K562 (cell line): ENCODE results near the gene KCNG1.
A peak's percentile ranks its signal among the peaks of the same experiment; 100 is the strongest.

Experiments used
- CBX5 ChIP-seq: IDR thresholded peaks from 2 replicates; pipeline ENCODE4 v1.6.1; 2014; ENCODE audit warnings: low read depth, borderline replicate concordance
- ELF1 ChIP-seq: fragments of 200-800 bp; sonication (Bioruptor generic); IDR thresholded peaks from 2 replicates; pipeline ENCODE4 v1.6.1; 2016; ENCODE audit warnings: missing genetic modification characterization, missing compliant biosample characterization
- MYC ChIP-seq, 2 experiments: fragments of 250-450 bp in 1 of 2; sonication (Bioruptor Pico) in 1 of 2; IDR thresholded peaks; 2 replicates each; pipeline versions ENCODE4 v1.5.1 to v1.6.1; 2012 to 2021; ENCODE audit warnings: low read depth in 2 of 2, borderline replicate concordance in 1 of 2, improper control_type of control experiment in 1 of 2, low read length in 1 of 2, mild to moderate bottlenecking in 1 of 2, moderate library complexity in 1 of 2
- SMARCA4 ChIP-seq: fragments of 450-650 bp; IDR thresholded peaks from 2 replicates; pipeline ENCODE4 v1.6.1; 2016
- ZFP36 ChIP-seq: fragments of 150-350 bp; IDR thresholded peaks from 2 replicates; pipeline ENCODE4 v1.6.1; 2018; ENCODE audit warnings: low read length, low read depth; ENCODE audit not compliant: partially characterized antibody
- ZNF274 ChIP-seq: IDR thresholded peaks from 2 replicates; pipeline ENCODE4 v1.6.1; 2011; ENCODE audit warnings: low read depth, mild to moderate bottlenecking, low read length, moderate library complexity, borderline replicate concordance
- TF ChIP-seq, protein P1 (sequence below): fragments of 450-650 bp; formaldehyde crosslinking; IDR thresholded peaks from 2 replicates; pipeline ENCODE4 v1.4.0; 2022; ENCODE audit warnings: missing genetic modification characterization
- TF ChIP-seq, protein P2 (sequence below): fragments of 250-450 bp; sonication (Bioruptor Pico); IDR thresholded peaks from 2 replicates; pipeline ENCODE4 v1.5.0; 2021; ENCODE audit warnings: mild to moderate bottlenecking, borderline replicate concordance
- TF ChIP-seq, protein P3 (sequence below): fragments of 250-450 bp; sonication (Bioruptor Pico); IDR thresholded peaks from 2 replicates; pipeline ENCODE4 v1.4.0; 2020; ENCODE audit warnings: mild to moderate bottlenecking
- TF ChIP-seq, protein P4 (sequence below): fragments of 250-450 bp; sonication (Bioruptor Pico); IDR thresholded peaks from 2 replicates; pipeline ENCODE4 v1.5.0; 2021

DNA sequence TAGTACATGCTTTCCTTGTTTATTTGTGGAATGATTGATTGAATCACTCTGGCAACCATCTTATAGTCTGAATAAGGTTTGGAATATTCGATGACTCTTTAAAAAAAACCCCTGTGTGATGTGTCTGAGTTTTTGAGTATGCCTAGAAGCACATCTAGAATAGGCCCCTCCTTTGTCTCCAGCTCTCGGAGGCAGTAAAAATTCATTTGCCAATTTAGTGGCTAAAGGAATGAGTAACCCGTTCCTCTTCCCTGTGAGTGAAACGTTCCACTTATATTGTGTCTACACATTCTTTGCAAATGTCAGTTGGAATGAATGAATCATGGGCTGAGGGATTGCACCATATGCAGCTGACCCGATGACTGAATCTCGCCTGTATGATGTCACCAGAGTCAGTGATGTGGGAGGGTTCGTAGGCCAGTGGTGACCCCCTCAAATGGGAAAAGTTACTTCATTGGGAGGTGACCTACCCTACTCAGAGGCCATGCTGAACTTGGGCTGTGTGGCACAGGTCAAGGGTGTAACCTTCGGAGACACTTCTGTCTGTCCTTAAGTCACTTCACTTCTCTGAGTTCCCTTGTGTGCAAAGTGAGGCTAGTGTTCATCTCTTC lies 42.7 kb downstream of the KCNG1 start:
- TF ChIP-seq, protein P1, sequence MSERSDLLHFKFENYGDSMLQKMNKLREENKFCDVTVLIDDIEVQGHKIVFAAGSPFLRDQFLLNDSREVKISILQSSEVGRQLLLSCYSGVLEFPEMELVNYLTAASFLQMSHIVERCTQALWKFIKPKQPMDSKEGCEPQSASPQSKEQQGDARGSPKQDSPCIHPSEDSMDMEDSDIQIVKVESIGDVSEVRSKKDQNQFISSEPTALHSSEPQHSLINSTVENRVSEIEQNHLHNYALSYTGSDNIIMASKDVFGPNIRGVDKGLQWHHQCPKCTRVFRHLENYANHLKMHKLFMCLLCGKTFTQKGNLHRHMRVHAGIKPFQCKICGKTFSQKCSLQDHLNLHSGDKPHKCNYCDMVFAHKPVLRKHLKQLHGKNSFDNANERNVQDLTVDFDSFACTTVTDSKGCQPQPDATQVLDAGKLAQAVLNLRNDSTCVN = no peak
- TF ChIP-seq, protein P2, sequence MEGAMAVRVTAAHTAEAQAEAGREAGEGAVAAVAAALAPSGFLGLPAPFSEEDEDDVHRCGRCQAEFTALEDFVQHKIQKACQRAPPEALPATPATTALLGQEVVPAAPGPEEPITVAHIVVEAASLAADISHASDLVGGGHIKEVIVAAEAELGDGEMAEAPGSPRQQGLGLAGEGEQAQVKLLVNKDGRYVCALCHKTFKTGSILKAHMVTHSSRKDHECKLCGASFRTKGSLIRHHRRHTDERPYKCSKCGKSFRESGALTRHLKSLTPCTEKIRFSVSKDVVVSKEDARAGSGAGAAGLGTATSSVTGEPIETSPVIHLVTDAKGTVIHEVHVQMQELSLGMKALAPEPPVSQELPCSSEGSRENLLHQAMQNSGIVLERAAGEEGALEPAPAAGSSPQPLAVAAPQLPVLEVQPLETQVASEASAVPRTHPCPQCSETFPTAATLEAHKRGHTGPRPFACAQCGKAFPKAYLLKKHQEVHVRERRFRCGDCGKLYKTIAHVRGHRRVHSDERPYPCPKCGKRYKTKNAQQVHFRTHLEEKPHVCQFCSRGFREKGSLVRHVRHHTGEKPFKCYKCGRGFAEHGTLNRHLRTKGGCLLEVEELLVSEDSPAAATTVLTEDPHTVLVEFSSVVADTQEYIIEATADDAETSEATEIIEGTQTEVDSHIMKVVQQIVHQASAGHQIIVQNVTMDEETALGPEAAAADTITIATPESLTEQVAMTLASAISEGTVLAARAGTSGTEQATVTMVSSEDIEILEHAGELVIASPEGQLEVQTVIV (CRISPR knock-in tag) = no peak
- TF ChIP-seq ELF1 (tag) (no peak), MYC (IDR thresholded peaks at IDR 0.05; ENCODE audit: low read depth, low read length) (no peak), MYC (CRISPR knock-in tag; IDR thresholded peaks at IDR 0.05; ENCODE audit: borderline replicate concordance, low read depth) (no peak), CBX5 (no peak), ZFP36 (no peak), SMARCA4 (peak; percentile 47; the same call in 1 of the 2 replicates), ZNF274 (no peak)
- TF ChIP-seq, protein P3, sequence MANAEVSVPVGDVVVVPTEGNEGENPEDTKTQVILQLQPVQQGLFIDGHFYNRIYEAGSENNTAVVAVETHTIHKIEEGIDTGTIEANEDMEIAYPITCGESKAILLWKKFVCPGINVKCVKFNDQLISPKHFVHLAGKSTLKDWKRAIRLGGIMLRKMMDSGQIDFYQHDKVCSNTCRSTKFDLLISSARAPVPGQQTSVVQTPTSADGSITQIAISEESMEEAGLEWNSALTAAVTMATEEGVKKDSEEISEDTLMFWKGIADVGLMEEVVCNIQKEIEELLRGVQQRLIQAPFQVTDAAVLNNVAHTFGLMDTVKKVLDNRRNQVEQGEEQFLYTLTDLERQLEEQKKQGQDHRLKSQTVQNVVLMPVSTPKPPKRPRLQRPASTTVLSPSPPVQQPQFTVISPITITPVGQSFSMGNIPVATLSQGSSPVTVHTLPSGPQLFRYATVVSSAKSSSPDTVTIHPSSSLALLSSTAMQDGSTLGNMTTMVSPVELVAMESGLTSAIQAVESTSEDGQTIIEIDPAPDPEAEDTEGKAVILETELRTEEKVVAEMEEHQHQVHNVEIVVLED (CRISPR knock-in tag) = no peak
- TF ChIP-seq, protein P4, sequence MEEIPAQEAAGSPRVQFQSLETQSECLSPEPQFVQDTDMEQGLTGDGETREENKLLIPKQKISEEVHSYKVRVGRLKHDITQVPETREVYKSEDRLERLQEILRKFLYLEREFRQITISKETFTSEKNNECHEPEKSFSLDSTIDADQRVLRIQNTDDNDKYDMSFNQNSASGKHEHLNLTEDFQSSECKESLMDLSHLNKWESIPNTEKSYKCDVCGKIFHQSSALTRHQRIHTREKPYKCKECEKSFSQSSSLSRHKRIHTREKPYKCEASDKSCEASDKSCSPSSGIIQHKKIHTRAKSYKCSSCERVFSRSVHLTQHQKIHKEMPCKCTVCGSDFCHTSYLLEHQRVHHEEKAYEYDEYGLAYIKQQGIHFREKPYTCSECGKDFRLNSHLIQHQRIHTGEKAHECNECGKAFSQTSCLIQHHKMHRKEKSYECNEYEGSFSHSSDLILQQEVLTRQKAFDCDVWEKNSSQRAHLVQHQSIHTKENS (CRISPR knock-in tag) = no peak
